ENCODE results near the gene ACACA. TPM values are rescaled to one million over a fixed set of nuclear protein-coding genes. Genes with fewer than 3 reads are reported as not detected.

ACACA gene
- total RNA-seq, 1 donor from 2014 or later = 145 TPM

DNA sequence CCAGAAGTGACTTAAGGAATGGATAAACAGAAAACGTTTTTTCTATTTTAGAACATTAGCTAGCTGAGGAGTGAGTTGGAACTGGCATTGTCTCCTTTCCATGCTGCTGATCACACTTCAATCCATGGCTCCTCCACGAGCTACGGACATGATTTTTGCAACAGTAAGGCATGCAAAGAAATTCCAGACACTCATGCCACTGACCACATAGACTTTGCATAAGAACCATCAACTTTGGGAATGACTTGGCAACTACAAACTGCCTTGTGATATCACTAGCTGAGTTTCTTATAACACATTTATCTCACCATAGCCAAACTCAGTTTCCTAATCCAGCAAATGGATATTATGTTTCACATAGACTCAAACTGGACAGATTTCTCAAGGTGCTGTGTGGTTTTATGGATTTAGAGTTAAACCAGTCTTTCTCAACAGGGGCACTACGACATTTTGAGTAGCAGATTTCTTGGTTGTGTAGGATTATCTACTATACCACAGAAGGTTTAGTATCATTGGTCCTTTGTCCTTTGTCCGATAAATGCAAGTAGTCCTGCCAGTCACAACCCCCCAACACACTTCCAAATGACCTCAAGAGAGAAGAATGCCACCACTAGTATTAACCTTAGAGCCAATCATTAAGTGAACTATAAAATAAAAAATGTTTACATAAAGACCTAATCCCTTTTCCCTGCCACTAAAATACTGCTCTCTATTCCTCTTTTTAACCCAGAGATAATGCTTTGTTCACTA, 79.1 kb downstream of the ACACA start:
- Mint-ChIP-seq H3K27ac (ENCODE audit: unreplicated experiment) (no peak overlapping the region), H3K27me3 (ENCODE audit: unreplicated experiment) (peaks cover 9% of the 10 kb centered on the region), H3K36me3 (ENCODE audit: unreplicated experiment) (no peaks in the 10 kb centered on the region), H3K4me3 (ENCODE audit: unreplicated experiment) (no peak overlapping the region), H3K9me3 (ENCODE audit: unreplicated experiment) (peaks cover 11% of the 10 kb centered on the region), H3K4me1 (ENCODE audit: low read depth, unreplicated experiment) (peaks cover 10% of the 10 kb centered on the region)
- TF ChIP-seq, protein P1, sequence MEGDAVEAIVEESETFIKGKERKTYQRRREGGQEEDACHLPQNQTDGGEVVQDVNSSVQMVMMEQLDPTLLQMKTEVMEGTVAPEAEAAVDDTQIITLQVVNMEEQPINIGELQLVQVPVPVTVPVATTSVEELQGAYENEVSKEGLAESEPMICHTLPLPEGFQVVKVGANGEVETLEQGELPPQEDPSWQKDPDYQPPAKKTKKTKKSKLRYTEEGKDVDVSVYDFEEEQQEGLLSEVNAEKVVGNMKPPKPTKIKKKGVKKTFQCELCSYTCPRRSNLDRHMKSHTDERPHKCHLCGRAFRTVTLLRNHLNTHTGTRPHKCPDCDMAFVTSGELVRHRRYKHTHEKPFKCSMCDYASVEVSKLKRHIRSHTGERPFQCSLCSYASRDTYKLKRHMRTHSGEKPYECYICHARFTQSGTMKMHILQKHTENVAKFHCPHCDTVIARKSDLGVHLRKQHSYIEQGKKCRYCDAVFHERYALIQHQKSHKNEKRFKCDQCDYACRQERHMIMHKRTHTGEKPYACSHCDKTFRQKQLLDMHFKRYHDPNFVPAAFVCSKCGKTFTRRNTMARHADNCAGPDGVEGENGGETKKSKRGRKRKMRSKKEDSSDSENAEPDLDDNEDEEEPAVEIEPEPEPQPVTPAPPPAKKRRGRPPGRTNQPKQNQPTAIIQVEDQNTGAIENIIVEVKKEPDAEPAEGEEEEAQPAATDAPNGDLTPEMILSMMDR (IDR thresholded peaks at IDR 0.05; ENCODE audit: partially characterized antibody, unreplicated experiment) = no peak
- no peak for DNase-seq

- H3K27ac Mint-ChIP-seq (ENCODE audit: unreplicated experiment) = peak overlapping the region; percentile 97
- peak; percentile 60 for DNase-seq
Observed at GRCh38 chr17:37322826-37323561, 83.6 kb downstream of the ACACA start.

GRCh38 chr17:37322106-37322505, 84.5 kb downstream of the ACACA start:
- H3K4me1 Mint-ChIP-seq (ENCODE audit: low read depth, unreplicated experiment) = peaks cover 15% of the 10 kb centered on the region
- H3K27me3 Mint-ChIP-seq (ENCODE audit: unreplicated experiment) = peaks cover 13% of the 10 kb centered on the region
- TF ChIP-seq, protein P1 (IDR thresholded peaks at IDR 0.05; ENCODE audit: partially characterized antibody, unreplicated experiment) = no peak
- H3K4me3 Mint-ChIP-seq (ENCODE audit: unreplicated experiment) = peak overlapping the region; percentile 67
- no peaks in the 10 kb centered on the region for H3K36me3 Mint-ChIP-seq (ENCODE audit: unreplicated experiment)
- peaks cover 13% of the 10 kb centered on the region for H3K9me3 Mint-ChIP-seq (ENCODE audit: unreplicated experiment)
- peak overlapping the region; percentile 97 for H3K27ac Mint-ChIP-seq (ENCODE audit: unreplicated experiment)
- no peak for DNase-seq

More at GRCh38 chr17:37322826-37323561, 83.6 kb downstream of the ACACA start:
- H3K36me3 Mint-ChIP-seq (ENCODE audit: unreplicated experiment) = no peaks in the 10 kb centered on the region
- peaks cover 15% of the 10 kb centered on the region for H3K4me1 Mint-ChIP-seq (ENCODE audit: low read depth, unreplicated experiment)
- H3K27me3 Mint-ChIP-seq (ENCODE audit: unreplicated experiment) = peaks cover 13% of the 10 kb centered on the region
- peaks cover 13% of the 10 kb centered on the region for H3K9me3 Mint-ChIP-seq (ENCODE audit: unreplicated experiment)
- TF ChIP-seq, protein P1 (IDR thresholded peaks at IDR 0.05; ENCODE audit: partially characterized antibody, unreplicated experiment) = no peak
- peak overlapping the region; percentile 67 for H3K4me3 Mint-ChIP-seq (ENCODE audit: unreplicated experiment)

- peaks cover 13% of the 10 kb centered on the region for H3K27me3 Mint-ChIP-seq (ENCODE audit: unreplicated experiment)
- no peak for DNase-seq
- H3K4me1 Mint-ChIP-seq (ENCODE audit: low read depth, unreplicated experiment) = peaks cover 26% of the 10 kb centered on the region
- TF ChIP-seq, protein P1 (IDR thresholded peaks at IDR 0.05; ENCODE audit: partially characterized antibody, unreplicated experiment) = no peak
- H3K4me3 Mint-ChIP-seq (ENCODE audit: unreplicated experiment) = no peak overlapping the region
- H3K9me3 Mint-ChIP-seq (ENCODE audit: unreplicated experiment) = peaks cover 13% of the 10 kb centered on the region
- no peaks in the 10 kb centered on the region for H3K36me3 Mint-ChIP-seq (ENCODE audit: unreplicated experiment)
- H3K27ac Mint-ChIP-seq (ENCODE audit: unreplicated experiment) = no peak overlapping the region
Observed at GRCh38 chr17:37318931-37319594, 87.6 kb downstream of the ACACA start.
